ENCODE data around the gene DPYSL5. TPM values are rescaled to one million over a fixed set of nuclear protein-coding genes. Genes with fewer than 3 reads are reported as not detected.

Gene DPYSL5
- polyA plus RNA-seq, 3 donors from 2014 or later = not detected

GRCh38 chr2:26946841-26947784, 99.2 kb downstream of the DPYSL5 start:
- Mint-ChIP-seq H3K4me1 (no peaks in the 10 kb centered on the region), H3K27ac (no peak overlapping the region), H3K4me3 (no peak overlapping the region), H3K27me3 (ENCODE audit: low read depth in 3 of 3) (peaks cover 0 to 4% (median 4%) of the 10 kb centered on the region in 3 donors), H3K9me3 (no peaks in the 10 kb centered on the region), H3K36me3 (no peaks in the 10 kb centered on the region)
- no peak for DNase-seq

- H3K27ac Mint-ChIP-seq = no peak overlapping the region
- H3K9me3 Mint-ChIP-seq = no peaks in the 10 kb centered on the region
- no peaks in the 10 kb centered on the region for H3K36me3 Mint-ChIP-seq
- DNase-seq = no peak
- peaks cover 0 to 5% (median 5%) of the 10 kb centered on the region in 3 donors for H3K27me3 Mint-ChIP-seq (ENCODE audit: low read depth in 3 of 3)
- no peak overlapping the region for H3K4me3 Mint-ChIP-seq
- H3K4me1 Mint-ChIP-seq = no peaks in the 10 kb centered on the region
Measured at GRCh38 chr2:26948800-26949199, 100.9 kb downstream of the DPYSL5 start.

GRCh38 chr2:26950246-26950645, 102.3 kb downstream of the DPYSL5 start:
- Mint-ChIP-seq H3K27ac (no peak overlapping the region), H3K27me3 (ENCODE audit: low read depth in 3 of 3) (peaks cover 3 to 10% (median 9%) of the 10 kb centered on the region in 3 donors), H3K4me1 (no peaks in the 10 kb centered on the region), H3K9me3 (peaks cover 0 to 1% (median 0%) of the 10 kb centered on the region in 6 donors), H3K36me3 (no peaks in the 10 kb centered on the region), H3K4me3 (no peak overlapping the region)
- no peak for DNase-seq

GRCh38 chr2:26951236-26951635, 103.3 kb downstream of the DPYSL5 start:
- DNase-seq = no peak
- H3K27ac Mint-ChIP-seq = no peak overlapping the region
- peaks cover 0 to 1% (median 0%) of the 10 kb centered on the region in 6 donors for H3K9me3 Mint-ChIP-seq
- no peaks in the 10 kb centered on the region for H3K4me1 Mint-ChIP-seq
- H3K27me3 Mint-ChIP-seq (ENCODE audit: low read depth in 3 of 3) = peaks cover 3 to 10% (median 9%) of the 10 kb centered on the region in 3 donors
- no peaks in the 10 kb centered on the region for H3K36me3 Mint-ChIP-seq
- H3K4me3 Mint-ChIP-seq = no peak overlapping the region

- no peak for DNase-seq
- Mint-ChIP-seq H3K4me3 (no peak overlapping the region), H3K27me3 (ENCODE audit: low read depth in 3 of 3) (peaks cover 3 to 14% (median 10%) of the 10 kb centered on the region in 3 donors), H3K36me3 (no peaks in the 10 kb centered on the region), H3K27ac (no peak overlapping the region), H3K9me3 (peaks cover 0 to 1% (median 0%) of the 10 kb centered on the region in 6 donors), H3K4me1 (no peaks in the 10 kb centered on the region)
Measured at GRCh38 chr2:26952374-26952773, 104.4 kb downstream of the DPYSL5 start.

GRCh38 chr2:26954135-26954534, 106.2 kb downstream of the DPYSL5 start:
- no peak for DNase-seq
- Mint-ChIP-seq H3K4me1 (no peaks in the 10 kb centered on the region), H3K4me3 (no peak overlapping the region), H3K9me3 (peaks cover 0 to 1% (median 0%) of the 10 kb centered on the region in 6 donors), H3K27ac (no peak overlapping the region), H3K36me3 (no peaks in the 10 kb centered on the region), H3K27me3 (ENCODE audit: low read depth in 3 of 3) (peaks cover 3 to 17% (median 11%) of the 10 kb centered on the region in 3 donors)

GRCh38 chr2:26957041-26957440, 109.1 kb downstream of the DPYSL5 start:
- H3K4me3 Mint-ChIP-seq = no peak overlapping the region
- H3K27me3 Mint-ChIP-seq (ENCODE audit: low read depth in 3 of 3) = peaks cover 5 to 17% (median 11%) of the 10 kb centered on the region in 3 donors
- peaks cover 0 to 1% (median 0%) of the 10 kb centered on the region in 6 donors for H3K9me3 Mint-ChIP-seq
- DNase-seq = no peak
- H3K4me1 Mint-ChIP-seq = no peaks in the 10 kb centered on the region
- H3K36me3 Mint-ChIP-seq = no peaks in the 10 kb centered on the region
- no peak overlapping the region for H3K27ac Mint-ChIP-seq

GRCh38 chr2:26957534-26957933, 109.6 kb downstream of the DPYSL5 start:
- Mint-ChIP-seq H3K27me3 (ENCODE audit: low read depth in 3 of 3) (peaks cover 5 to 15% (median 9%) of the 10 kb centered on the region in 3 donors), H3K4me3 (no peak overlapping the region), H3K36me3 (no peaks in the 10 kb centered on the region), H3K4me1 (no peaks in the 10 kb centered on the region), H3K9me3 (peaks cover 0 to 1% (median 0%) of the 10 kb centered on the region in 6 donors), H3K27ac (no peak overlapping the region)
- DNase-seq = no peak

GRCh38 chr2:26959331-26959730, 111.4 kb downstream of the DPYSL5 start:
- DNase-seq = no peak
- Mint-ChIP-seq H3K4me1 (no peaks in the 10 kb centered on the region), H3K36me3 (no peaks in the 10 kb centered on the region), H3K9me3 (peaks cover 0 to 1% (median 0%) of the 10 kb centered on the region in 6 donors), H3K27ac (no peak overlapping the region), H3K27me3 (ENCODE audit: low read depth in 3 of 3) (peaks cover 5 to 12% (median 9%) of the 10 kb centered on the region in 3 donors), H3K4me3 (no peak overlapping the region)

GRCh38 chr2:26964446-26965130, 116.7 kb downstream of the DPYSL5 start:
- H3K4me3 Mint-ChIP-seq = no peak overlapping the region
- no peak overlapping the region for H3K27ac Mint-ChIP-seq
- H3K9me3 Mint-ChIP-seq = no peaks in the 10 kb centered on the region
- peaks cover 7% of the 10 kb centered on the region in 2 donors for H3K4me1 Mint-ChIP-seq
- peaks cover 10 to 23% (median 11%) of the 10 kb centered on the region in 3 donors for H3K27me3 Mint-ChIP-seq (ENCODE audit: low read depth in 3 of 3)
- H3K36me3 Mint-ChIP-seq = peaks cover 0 to 5% (median 0%) of the 10 kb centered on the region in 3 donors
- DNase-seq = no peak

- Mint-ChIP-seq H3K27me3 (ENCODE audit: low read depth in 3 of 3) (peaks cover 15 to 30% (median 19%) of the 10 kb centered on the region in 3 donors), H3K4me1 (peaks cover 20 to 24% of the 10 kb centered on the region in 2 donors), H3K9me3 (no peaks in the 10 kb centered on the region)
Measured at GRCh38 chr2:26968001-26968400, 120.1 kb downstream of the DPYSL5 start.

GRCh38 chr2:26969077-26969844, 121.3 kb downstream of the DPYSL5 start:
- peak overlapping the region in 5 of 6 donors; percentile 77 to 91 (median 85) for H3K27ac Mint-ChIP-seq
- no peak for DNase-seq
- peaks cover 0 to 5% (median 0%) of the 10 kb centered on the region in 3 donors for H3K36me3 Mint-ChIP-seq
- peak overlapping the region; percentile 82 to 88 (median 86) for H3K4me3 Mint-ChIP-seq
- peaks cover 15 to 30% (median 19%) of the 10 kb centered on the region in 3 donors for H3K27me3 Mint-ChIP-seq (ENCODE audit: low read depth in 3 of 3)
- H3K9me3 Mint-ChIP-seq = no peaks in the 10 kb centered on the region
- H3K4me1 Mint-ChIP-seq = peaks cover 20 to 24% of the 10 kb centered on the region in 2 donors

More at GRCh38 chr2:26968001-26968400, 120.1 kb downstream of the DPYSL5 start:
- Mint-ChIP-seq H3K4me3 (no peak overlapping the region), H3K27ac (no peak overlapping the region), H3K36me3 (peaks cover 0 to 5% (median 0%) of the 10 kb centered on the region in 3 donors)
- DNase-seq = no peak

- H3K9me3 Mint-ChIP-seq = no peaks in the 10 kb centered on the region
- peak; percentile 85 to 86 (median 86) for DNase-seq
- H3K27ac Mint-ChIP-seq = peak within 1 kb of the TSS in 5 of 6 donors; percentile 86 to 93 (median 90)
- H3K4me3 Mint-ChIP-seq = peak within 1 kb of the TSS; percentile 84 to 88 (median 87)
- H3K27me3 Mint-ChIP-seq (ENCODE audit: low read depth in 3 of 3) = peaks cover 16 to 28% (median 16%) of the 10 kb centered on the region in 3 donors
- H3K4me1 Mint-ChIP-seq = peaks cover 20 to 24% of the 10 kb centered on the region in 2 donors
- H3K36me3 Mint-ChIP-seq = peaks cover 0 to 5% (median 0%) of the 10 kb centered on the region in 3 donors
Measured at GRCh38 chr2:26970244-26970927, 122.5 kb downstream of the DPYSL5 start, which contains the start of gene MAPRE3. Gene MAPRE3 (plus strand): TSS chr2:26970637. CDS start chr2:27022219, 51,582 bp downstream.
